H9 (cell line): ENCODE measurements around the gene ITPR1. TPM values are rescaled to one million over a fixed set of nuclear protein-coding genes. Genes with fewer than 3 reads are reported as not detected.
A peak's percentile ranks its signal among the peaks of the same experiment; 100 is the strongest.

Experiments used
- DNase-seq: peaks from one replicate; pipeline ENCODE4 v3.0.0-alpha.2; 2017
- H2AFZ ChIP-seq: one replicate; pipeline ENCODE4 v1.6.1; 2013; ENCODE audit warnings: mild to moderate bottlenecking, low read length, control low read depth, moderate library complexity
- H2AK5ac ChIP-seq: 2 replicates; pipeline ENCODE4 v1.6.1; 2013; ENCODE audit warnings: low read length, control low read depth, mixed read lengths; ENCODE audit not compliant: insufficient read length
- H2BK120ac ChIP-seq: one replicate; pipeline ENCODE4 v1.6.1; 2013; ENCODE audit warnings: low read depth, mild to moderate bottlenecking, low read length, control low read depth, inconsistent platforms; ENCODE audit not compliant: poor library complexity, severe bottlenecking
- H2BK12ac ChIP-seq: 2 replicates; pipeline ENCODE4 v1.6.1; 2013; ENCODE audit warnings: low read length, control low read depth, mixed read lengths, low read depth; ENCODE audit not compliant: insufficient read length
- H2BK15ac ChIP-seq: 2 replicates; pipeline ENCODE4 v1.6.1; 2013; ENCODE audit warnings: low read depth, low read length, control low read depth
- H2BK20ac ChIP-seq: one replicate; pipeline ENCODE4 v1.6.1; 2013; ENCODE audit warnings: low read depth, mild to moderate bottlenecking, low read length, control low read depth, inconsistent platforms; ENCODE audit not compliant: poor library complexity, severe bottlenecking
- H2BK5ac ChIP-seq: 2 replicates; pipeline ENCODE4 v1.6.1; 2013; ENCODE audit warnings: low read length, control low read depth, mixed read lengths; ENCODE audit not compliant: insufficient read length
- H3K14ac ChIP-seq: 2 replicates; pipeline ENCODE4 v1.6.1; 2013; ENCODE audit warnings: low read length, control low read depth; ENCODE audit not compliant: insufficient read depth
- H3K18ac ChIP-seq: 2 replicates; pipeline ENCODE4 v1.6.1; 2013; ENCODE audit warnings: low read depth, mild to moderate bottlenecking, mixed read lengths, low read length, control low read depth; ENCODE audit not compliant: insufficient read length
- H3K23ac ChIP-seq: 2 replicates; pipeline ENCODE4 v1.6.1; 2013; ENCODE audit warnings: low read length, control low read depth, mixed read lengths, low read depth; ENCODE audit not compliant: insufficient read length
- H3K23me2 ChIP-seq: 2 replicates; pipeline ENCODE4 v1.6.1; 2013; ENCODE audit warnings: low read depth, mild to moderate bottlenecking, mixed read lengths, low read length, control low read depth; ENCODE audit not compliant: insufficient read length, poor library complexity, severe bottlenecking
- H3K27ac ChIP-seq: 2 replicates; pipeline ENCODE4 v1.5.1; 2013; ENCODE audit warnings: low read length, control low read depth, mixed read lengths, low read depth; ENCODE audit not compliant: insufficient read length
- H3K27me3 ChIP-seq: 2 replicates; pipeline ENCODE4 v1.6.1; 2013; ENCODE audit warnings: low read length, control low read depth, inconsistent platforms; ENCODE audit not compliant: insufficient read depth
- H3K4ac ChIP-seq: 2 replicates; pipeline ENCODE4 v1.6.1; 2013; ENCODE audit warnings: low read depth, mild to moderate bottlenecking, control low read depth, inconsistent platforms, low read length, moderate library complexity
- H3K4me1 ChIP-seq: 2 replicates; pipeline ENCODE4 v1.6.1; 2013; ENCODE audit warnings: low read length, control low read depth, inconsistent platforms; ENCODE audit not compliant: insufficient read depth
- H3K4me2 ChIP-seq: 2 replicates; pipeline ENCODE4 v1.6.1; 2013; ENCODE audit warnings: low read length, control low read depth, mixed read lengths; ENCODE audit not compliant: insufficient read length, insufficient read depth
- H3K56ac ChIP-seq: 2 replicates; pipeline ENCODE4 v1.6.1; 2013; ENCODE audit warnings: low read depth, mild to moderate bottlenecking, mixed read lengths, low read length, control low read depth; ENCODE audit not compliant: insufficient read length
- H3K79me1 ChIP-seq: 2 replicates; pipeline ENCODE4 v1.6.1; 2013; ENCODE audit warnings: low read depth, mild to moderate bottlenecking, moderate library complexity, low read length, control low read depth, inconsistent platforms; ENCODE audit not compliant: insufficient read depth, poor library complexity, severe bottlenecking
- H3K79me2 ChIP-seq: 2 replicates; pipeline ENCODE4 v1.6.1; 2013; ENCODE audit warnings: low read length, control low read depth, inconsistent platforms; ENCODE audit not compliant: insufficient read depth
- H3K9ac ChIP-seq: 2 replicates; pipeline ENCODE4 v1.6.1; 2013; ENCODE audit warnings: low read length, control low read depth, mixed read lengths; ENCODE audit not compliant: insufficient read length; ENCODE audit errors: extremely low read depth
- H3K9me3 ChIP-seq: one replicate; pipeline ENCODE4 v1.6.1; 2013; ENCODE audit warnings: low read depth, low read length, inconsistent platforms; ENCODE audit not compliant: control insufficient read depth
- H3T11ph ChIP-seq: one replicate; pipeline ENCODE4 v1.6.1; 2013; ENCODE audit warnings: mild to moderate bottlenecking, low read length, control low read depth, inconsistent platforms
- H4K20me1 ChIP-seq: one replicate; pipeline ENCODE4 v1.6.1; 2013; ENCODE audit not compliant: control insufficient read depth, insufficient read length, insufficient read depth
- H4K5ac ChIP-seq: 2 replicates; pipeline ENCODE4 v1.6.1; 2013; ENCODE audit warnings: low read depth, mild to moderate bottlenecking, mixed read lengths, low read length, control low read depth; ENCODE audit not compliant: insufficient read length
- H4K8ac ChIP-seq: replicated peaks from 2 replicates; pipeline ENCODE4 v1.6.1; 2013; ENCODE audit warnings: low read length, control low read depth, mixed read lengths, low read depth; ENCODE audit not compliant: insufficient read length
- H4K91ac ChIP-seq: 2 replicates; pipeline ENCODE4 v1.6.1; 2013; ENCODE audit warnings: low read depth, mild to moderate bottlenecking, moderate library complexity, mixed read lengths, low read length, control low read depth; ENCODE audit not compliant: insufficient read length
- H3K27ac Mint-ChIP-seq, 3 experiments: 2 replicates in 2 of 3; 3 replicates in 1 of 3; pipeline ENCODE4 v1.8.0; 2020 to 2021; ENCODE audit warnings: mixed read lengths in 3 of 3, mild to moderate bottlenecking in 1 of 3, moderate library complexity in 1 of 3
- H3K27me3 Mint-ChIP-seq: 2 replicates; pipeline ENCODE4 v1.8.0; 2021; ENCODE audit warnings: low read depth, mild to moderate bottlenecking, moderate library complexity, mixed read lengths
- H3K36me3 Mint-ChIP-seq, 3 experiments: 2 replicates in 2 of 3; 3 replicates in 1 of 3; pipeline ENCODE4 v1.8.0; 2020 to 2021; ENCODE audit warnings: low read depth in 3 of 3, mixed read lengths in 3 of 3; ENCODE audit not compliant: insufficient read depth in 1 of 3
- H3K4me1 Mint-ChIP-seq, 2 experiments: 2 replicates each; pipeline ENCODE4 v1.8.0; 2020; ENCODE audit warnings: mixed read lengths in 2 of 2
- H3K4me3 Mint-ChIP-seq, 2 experiments: 2 replicates in 1 of 2; 3 replicates in 1 of 2; pipeline ENCODE4 v1.8.0; 2020 to 2021; ENCODE audit warnings: mild to moderate bottlenecking in 2 of 2, mixed read lengths in 2 of 2, moderate library complexity in 1 of 2
- H3K9me3 Mint-ChIP-seq, 2 experiments: 2 replicates in 1 of 2; 3 replicates in 1 of 2; pipeline ENCODE4 v1.8.0; 2020; ENCODE audit warnings: mild to moderate bottlenecking in 2 of 2, mixed read lengths in 2 of 2, moderate library complexity in 1 of 2
- CTCF ChIP-seq: fragments of 200-600 bp; sonication (generic); conservative IDR thresholded peaks from 3 replicates; pipeline ENCODE4 v1.8.0; 2021; ENCODE audit warnings: antibody characterized with exemption, mild to moderate bottlenecking
- WGBS: extraction: QIAGEN DNeasy Blood & Tissue Kit; methylation state at CpG from one replicate; pipeline ENCODE4 v1.1.7; 2013; ENCODE audit warnings: missing lambda C conversion rate, low lambda C conversion rate, mixed read lengths; ENCODE audit not compliant: insufficient read length; ENCODE audit errors: extremely low coverage; 5-methylcytosine and 5-hydroxymethylcytosine counted together
- total RNA-seq: library from RNA; stranded (reverse); gene quantifications from 2 replicates; pipeline ENCODE4 v1.2.1, GENCODE V29; 2021

The ITPR1 gene
- total RNA-seq, 1 experiment from 2014 or later: 4.2 TPM

- H3K4me2 ChIP-seq: no peak overlapping the region
- Mint-ChIP-seq H3K27me3 (peaks cover 2% of the 10 kb centered on the region; the same call in 1 of the 2 replicates), H3K27ac (peak overlapping the region in 1 of 3 experiments; percentile 88; a peak in 2 of 7 replicates), H3K36me3 (peaks cover 0 to 2% (median 0%) of the 10 kb centered on the region in 3 experiments; a peak in 1 of 7 replicates), H3K4me1 (0 out of 4 replicates have a peak, but pooled peaks cover 0 to 3% of the 10 kb centered on the region in 2 experiments), H3K4me3 (no peak overlapping the region), H3K9me3 (peaks cover 3 to 7% of the 10 kb centered on the region in 2 experiments; a peak in 4 of 5 replicates)
- H3T11ph ChIP-seq: no peak overlapping the region
- no peak overlapping the region for H3K14ac ChIP-seq
- H3K27ac ChIP-seq: no peak overlapping the region
- no peak overlapping the region for H2BK20ac ChIP-seq
- no peak overlapping the region for H3K56ac ChIP-seq
- H3K27me3 ChIP-seq: no peaks in the 10 kb centered on the region
- no CpG with 5 or more reads among the region's 12 CpGs for WGBS
- no peaks in the 10 kb centered on the region for H3K4me1 ChIP-seq
- no peak overlapping the region for H4K5ac ChIP-seq
- no peaks in the 10 kb centered on the region for H3K79me2 ChIP-seq
- TF ChIP-seq CTCF: no peak
- H2BK120ac ChIP-seq: no peak overlapping the region
- H2BK5ac ChIP-seq: no peak overlapping the region
- H3K23me2 ChIP-seq: no peaks in the 10 kb centered on the region
- no peaks in the 10 kb centered on the region for H3K79me1 ChIP-seq
- no peaks in the 10 kb centered on the region for H4K20me1 ChIP-seq
- H4K8ac ChIP-seq: no peak overlapping the region
- no peak overlapping the region for H3K4ac ChIP-seq
- no peak for DNase-seq
- no peak overlapping the region for H2BK15ac ChIP-seq
- H3K9ac ChIP-seq: no peak overlapping the region
- H3K18ac ChIP-seq: no peak overlapping the region
- H2AFZ ChIP-seq: no peak overlapping the region
- H4K91ac ChIP-seq: no peak overlapping the region
- H3K23ac ChIP-seq: no peak overlapping the region
- no peak overlapping the region for H2AK5ac ChIP-seq
- no peak overlapping the region for H2BK12ac ChIP-seq
- no peaks in the 10 kb centered on the region for H3K9me3 ChIP-seq
These were observed 266.7 kb downstream of the ITPR1 start for GRCh38 chr3:4759689-4760312.
